Measurements from ENCODE around the gene HSF2BP. TPM values are rescaled to one million over a fixed set of nuclear protein-coding genes. Genes with fewer than 3 reads are reported as not detected.

Gene HSF2BP
- total RNA-seq, 6 donors from 2014 or later: 0.40 to 0.91 (median 0.45) TPM; not detected in 2

DNA sequence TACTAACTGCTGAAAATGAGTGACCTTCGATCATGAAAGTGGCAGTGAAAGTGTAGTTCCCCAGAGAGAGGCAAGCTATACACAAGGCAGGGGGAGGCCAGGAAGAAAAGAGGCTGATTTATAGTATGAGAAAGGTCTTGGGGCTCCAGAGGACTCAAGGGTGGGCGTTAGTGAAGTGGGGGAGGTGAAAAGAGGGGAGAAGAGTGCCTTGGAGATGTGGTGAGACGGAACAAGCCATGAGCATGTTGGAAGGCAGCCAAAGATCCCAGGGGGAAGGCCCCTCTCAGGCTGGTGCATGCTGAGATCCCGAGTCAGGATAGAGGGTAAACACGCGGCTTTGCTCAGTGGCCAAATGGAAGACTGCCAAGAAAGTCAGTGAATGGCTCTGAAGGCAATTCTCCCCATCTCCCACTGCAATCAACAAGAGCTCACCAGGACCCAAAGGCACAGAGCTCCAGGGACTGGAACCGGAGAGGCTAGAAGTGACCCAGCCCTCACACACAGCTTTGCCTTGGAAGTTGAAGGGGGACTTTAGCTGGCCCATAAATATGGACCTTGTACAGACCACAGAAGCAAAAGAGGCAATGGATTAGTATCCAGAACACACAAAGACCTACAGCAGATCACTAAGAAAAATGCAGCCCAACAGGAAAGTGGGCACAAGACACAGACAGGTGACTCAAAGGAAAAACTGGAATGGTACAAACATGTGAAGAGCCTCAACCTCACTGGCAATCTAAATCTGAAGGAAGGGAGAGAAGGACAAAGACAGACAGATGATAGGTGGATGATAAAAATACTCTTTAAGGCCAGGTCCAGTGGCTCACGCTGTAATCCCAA lies 49.6 kb downstream of the HSF2BP start:
- H3K27ac ChIP-seq: no peak overlapping the region
- H3K9me3 ChIP-seq: no peaks in the 10 kb centered on the region
- no peak for ATAC-seq (ENCODE audit: low FRiP score in 2 of 2)

GRCh38 chr21:43608664-43609063 lies 50.6 kb downstream of the HSF2BP start:
- DNase-seq: no peak
- WGBS, 2 donors: 83 to 89% methylated on average over 2 of the region's 2 CpGs
- no peaks in the 10 kb centered on the region for H3K36me3 ChIP-seq

More for the DNA sequence above, 49.6 kb downstream of the HSF2BP start:
- Histone ChIP-seq H3K4me1 (peaks cover 7 to 24% (median 13%) of the 10 kb centered on the region in 4 donors), H3K27me3 (no peaks in the 10 kb centered on the region), H3K4me3 (no peak overlapping the region), H3K36me3 (no peaks in the 10 kb centered on the region)
- 25 to 40% methylated on average over 7 to 8 of the region's 8 CpGs for WGBS, 2 donors
- DNase-seq: peak in 1 of 2 donors; percentile 79
- TF ChIP-seq, protein P1, sequence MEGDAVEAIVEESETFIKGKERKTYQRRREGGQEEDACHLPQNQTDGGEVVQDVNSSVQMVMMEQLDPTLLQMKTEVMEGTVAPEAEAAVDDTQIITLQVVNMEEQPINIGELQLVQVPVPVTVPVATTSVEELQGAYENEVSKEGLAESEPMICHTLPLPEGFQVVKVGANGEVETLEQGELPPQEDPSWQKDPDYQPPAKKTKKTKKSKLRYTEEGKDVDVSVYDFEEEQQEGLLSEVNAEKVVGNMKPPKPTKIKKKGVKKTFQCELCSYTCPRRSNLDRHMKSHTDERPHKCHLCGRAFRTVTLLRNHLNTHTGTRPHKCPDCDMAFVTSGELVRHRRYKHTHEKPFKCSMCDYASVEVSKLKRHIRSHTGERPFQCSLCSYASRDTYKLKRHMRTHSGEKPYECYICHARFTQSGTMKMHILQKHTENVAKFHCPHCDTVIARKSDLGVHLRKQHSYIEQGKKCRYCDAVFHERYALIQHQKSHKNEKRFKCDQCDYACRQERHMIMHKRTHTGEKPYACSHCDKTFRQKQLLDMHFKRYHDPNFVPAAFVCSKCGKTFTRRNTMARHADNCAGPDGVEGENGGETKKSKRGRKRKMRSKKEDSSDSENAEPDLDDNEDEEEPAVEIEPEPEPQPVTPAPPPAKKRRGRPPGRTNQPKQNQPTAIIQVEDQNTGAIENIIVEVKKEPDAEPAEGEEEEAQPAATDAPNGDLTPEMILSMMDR (IDR thresholded peaks at IDR 0.05): no peak
- TF ChIP-seq POLR2A (IDR thresholded peaks at IDR 0.05) (no peak), POLR2AphosphoS5 (IDR thresholded peaks at IDR 0.05) (no peak), EP300 (IDR thresholded peaks at IDR 0.05) (no peak)

GRCh38 chr21:43608225-43608624 lies 51.1 kb downstream of the HSF2BP start:
- no peak for ATAC-seq (ENCODE audit: low FRiP score in 2 of 2)
- no peaks in the 10 kb centered on the region for H3K9me3 ChIP-seq
- TF ChIP-seq, protein P1 (IDR thresholded peaks at IDR 0.05): no peak
- TF ChIP-seq POLR2AphosphoS5 (IDR thresholded peaks at IDR 0.05): no peak
- no peak for TF ChIP-seq POLR2A (IDR thresholded peaks at IDR 0.05)
- TF ChIP-seq EP300 (IDR thresholded peaks at IDR 0.05): no peak
- H3K4me1 ChIP-seq: peaks cover 7 to 31% (median 13%) of the 10 kb centered on the region in 4 donors
- no peak overlapping the region for H3K27ac ChIP-seq
- no peak for DNase-seq
- H3K36me3 ChIP-seq: no peaks in the 10 kb centered on the region
- no peak overlapping the region for H3K4me3 ChIP-seq
- no peaks in the 10 kb centered on the region for H3K27me3 ChIP-seq
- WGBS, 2 donors: 62 to 80% methylated on average over 3 of the region's 3 CpGs

More at GRCh38 chr21:43608664-43609063, 50.6 kb downstream of the HSF2BP start:
- Histone ChIP-seq H3K4me3 (no peak overlapping the region), H3K27ac (no peak overlapping the region), H3K4me1 (peaks cover 7 to 27% (median 13%) of the 10 kb centered on the region in 4 donors), H3K9me3 (no peaks in the 10 kb centered on the region), H3K27me3 (no peaks in the 10 kb centered on the region)
- no peak for TF ChIP-seq POLR2A (IDR thresholded peaks at IDR 0.05)
- no peak for TF ChIP-seq EP300 (IDR thresholded peaks at IDR 0.05)
- TF ChIP-seq, protein P1 (IDR thresholded peaks at IDR 0.05): no peak
- no peak for TF ChIP-seq POLR2AphosphoS5 (IDR thresholded peaks at IDR 0.05)
- no peak for ATAC-seq (ENCODE audit: low FRiP score in 2 of 2)

DNA sequence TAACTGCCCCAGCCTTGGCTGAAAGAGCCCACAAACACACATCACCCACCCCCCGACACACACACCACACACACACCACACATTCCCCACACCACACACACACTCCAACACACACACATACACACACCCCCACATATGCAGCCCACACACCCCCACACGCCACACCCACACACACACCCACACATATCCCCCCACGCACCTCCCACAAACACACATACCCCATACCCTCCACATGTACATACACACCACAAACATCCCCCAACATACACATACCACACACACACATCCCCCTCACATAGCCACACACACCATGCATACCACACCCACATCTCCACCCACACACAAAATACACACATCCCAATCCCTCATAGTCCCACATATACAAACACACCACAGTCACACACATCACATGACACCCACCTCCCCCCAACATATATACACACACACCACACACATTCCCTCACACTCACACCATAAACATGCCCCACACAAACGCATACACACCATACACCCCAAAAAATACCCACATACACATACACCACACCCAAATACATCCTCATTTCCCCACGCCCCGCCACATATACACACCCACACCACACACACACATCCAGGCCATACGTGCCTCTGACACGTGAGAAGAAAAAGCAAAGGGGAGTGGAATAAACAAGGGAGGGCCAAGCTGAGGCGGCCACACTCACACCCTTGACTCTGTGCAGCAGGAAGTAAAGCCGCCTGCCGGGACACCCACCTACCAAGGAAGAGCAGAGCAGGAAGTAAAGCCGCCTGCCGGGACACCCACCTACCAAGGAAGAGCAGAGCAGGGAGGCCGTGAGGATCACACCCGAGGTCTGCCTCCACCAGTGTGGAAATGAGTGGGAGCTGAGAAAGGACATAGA lies 53.7 kb downstream of the HSF2BP start:
- TF ChIP-seq, protein P1 (IDR thresholded peaks at IDR 0.05): no peak
- TF ChIP-seq EP300 (IDR thresholded peaks at IDR 0.05) (no peak), POLR2AphosphoS5 (IDR thresholded peaks at IDR 0.05) (no peak), POLR2A (IDR thresholded peaks at IDR 0.05) (no peak)
- WGBS, 2 donors: 75 to 77% methylated on average over 15 of the region's 15 CpGs
- H3K27me3 ChIP-seq: no peaks in the 10 kb centered on the region
- ATAC-seq (ENCODE audit: low FRiP score in 2 of 2) (peak in 1 of 2 donors; percentile 20), DNase-seq (no peak)
- H3K36me3 ChIP-seq: no peaks in the 10 kb centered on the region
- H3K9me3 ChIP-seq: no peaks in the 10 kb centered on the region
- H3K4me3 ChIP-seq: no peak overlapping the region
- H3K27ac ChIP-seq: no peak overlapping the region
- peaks cover 3 to 17% (median 7%) of the 10 kb centered on the region in 4 donors for H3K4me1 ChIP-seq

Measured in upper lobe of left lung (tissue), 6 donors.